HepG2 (cell line): ENCODE results near the gene FHIP2A. TPM values are rescaled to one million over a fixed set of nuclear protein-coding genes. Genes with fewer than 3 reads are reported as not detected.

ENCODE experiments used
- ATAC-seq: fragments of 200-7000 bp; cut with Tn5 transposase; 3 replicates; pipeline ENCODE4 v1.9.1; 2020; ENCODE audit warnings: mild to moderate bottlenecking, moderate library complexity
- BruUV-seq: library from RNA; stranded (reverse); fragments of 400-500 nt; replicated peaks from 2 replicates; lab custom pipeline; 2021; lab: Mats Ljungman, UMichigan
- CTCF ChIA-PET: fragments of 300-600 bp; formaldehyde crosslinking; extraction: SDS; loops from one replicate; lab custom pipeline; 2021; ENCODE audit warnings: low total read pairs, inconsistent platforms, low intra/inter-chr PET ratio; lab: Yijun Ruan, JAX
- POLR2A ChIA-PET: fragments of 350-600 bp; sonication (Branson Sonifier 250); formaldehyde crosslinking; loops from one replicate; lab custom pipeline; 2020; ENCODE audit warnings: antibody characterized with exemption, inconsistent platforms; lab: Yijun Ruan, JAX
- DNase-seq: peaks from one replicate; pipeline ENCODE4 v3.0.0-alpha.2; 2015; ENCODE audit warnings: low spot score
- FAIRE-seq: peaks from 3 replicates; lab custom pipeline; 2011; peaks lifted over from hg19 to GRCh38; lab: Jason Lieb, UNC
- H2AFZ ChIP-seq: one replicate; pipeline ENCODE4 v1.6.1; 2011; ENCODE audit warnings: low read length, inconsistent platforms
- H3K27ac ChIP-seq: fragments of 300-600 bp; 3 replicates; pipeline ENCODE4 v1.8.0; 2011; ENCODE audit warnings: mixed run types, mild to moderate bottlenecking, mixed read lengths, low read length, inconsistent platforms; ENCODE audit not compliant: insufficient read depth; ENCODE audit errors: extremely low read length
- H3K27me3 ChIP-seq, 2 experiments: fragments of 200-600 bp in 1 of 2; 2 replicates in 1 of 2; 3 replicates in 1 of 2; pipeline versions ENCODE4 v1.6.0 to v1.8.0; 2011; ENCODE audit warnings: low read length in 2 of 2, mild to moderate bottlenecking in 2 of 2, moderate library complexity in 2 of 2, inconsistent platforms in 1 of 2; ENCODE audit not compliant: insufficient read depth in 2 of 2, control insufficient read depth in 1 of 2
- H3K36me3 ChIP-seq, 2 experiments: fragments of 200-600 bp in 1 of 2; replicated peaks in 1 of 2; 2 replicates in 1 of 2; 3 replicates in 1 of 2; pipeline versions ENCODE4 v1.5.1 to v1.8.0; 2011; ENCODE audit warnings: low read length in 2 of 2, inconsistent platforms in 1 of 2; ENCODE audit not compliant: insufficient read depth in 2 of 2, control insufficient read depth in 1 of 2
- H3K4me1 ChIP-seq: 2 replicates; pipeline ENCODE4 v1.5.1; 2012; ENCODE audit warnings: low read length, inconsistent platforms; ENCODE audit not compliant: insufficient read depth
- H3K4me2 ChIP-seq: 2 replicates; pipeline ENCODE4 v1.6.0; 2011; ENCODE audit warnings: low read depth, low read length, inconsistent platforms
- H3K4me3 ChIP-seq, 3 experiments: fragments of 200-600 bp in 1 of 3; sonication (generic), shearing (Covaris generic) in 1 of 3; replicated peaks in 1 of 3; 2 replicates each; pipeline ENCODE4 v1.5.1; 2011 to 2016; ENCODE audit warnings: low read length in 3 of 3, inconsistent platforms in 2 of 3, low read depth in 2 of 3, mild to moderate bottlenecking in 2 of 3, control low read depth in 1 of 3, mixed read lengths in 1 of 3; ENCODE audit not compliant: insufficient read depth in 1 of 3
- H3K79me2 ChIP-seq: one replicate; pipeline ENCODE4 v1.6.1; 2011; ENCODE audit warnings: low read length, inconsistent platforms; ENCODE audit not compliant: insufficient read depth
- H3K9ac ChIP-seq: 2 replicates; pipeline ENCODE4 v1.6.0; 2011; ENCODE audit warnings: mild to moderate bottlenecking, low read depth, low read length, inconsistent platforms; ENCODE audit not compliant: insufficient read depth
- H3K9me3 ChIP-seq: 2 replicates; pipeline ENCODE4 v1.5.1; 2012; ENCODE audit warnings: mild to moderate bottlenecking, low read length
- H4K20me1 ChIP-seq: 2 replicates; pipeline ENCODE4 v1.6.0; 2011; ENCODE audit warnings: inconsistent platforms, mild to moderate bottlenecking, low read length, moderate library complexity; ENCODE audit not compliant: insufficient read depth
- DNMT3B ChIP-seq: conservative IDR thresholded peaks from 2 replicates; pipeline ENCODE4 v1.6.1; 2016; ENCODE audit warnings: missing biosample characterization, control low read depth
- KDM5B ChIP-seq: sonication (generic); formaldehyde crosslinking; IDR thresholded peaks from 2 replicates; pipeline ENCODE4 v1.4.0; 2020; ENCODE audit warnings: missing genetic modification reagents, mild to moderate bottlenecking, borderline replicate concordance
- MXD1 ChIP-seq: sonication (generic); formaldehyde crosslinking; IDR thresholded peaks from 2 replicates; pipeline ENCODE4 v1.4.0; 2020; ENCODE audit warnings: mild to moderate bottlenecking, missing genetic modification reagents
- PAX8 ChIP-seq: sonication (generic); formaldehyde crosslinking; IDR thresholded peaks from 2 replicates; pipeline ENCODE4 v1.8.0; 2022; ENCODE audit warnings: mild to moderate bottlenecking, missing genetic modification reagents, borderline replicate concordance
- RFX3 ChIP-seq: IDR thresholded peaks from 2 replicates; pipeline ENCODE4 v1.6.1; 2016; ENCODE audit warnings: missing biosample characterization, missing genetic modification reagents
- THAP11 ChIP-seq: IDR thresholded peaks from 2 replicates; pipeline ENCODE4 v1.6.1; 2016; ENCODE audit warnings: missing biosample characterization, missing genetic modification reagents
- ZBTB3 ChIP-seq: sonication (generic); formaldehyde crosslinking; IDR thresholded peaks from 2 replicates; pipeline ENCODE4 v1.4.0; 2020; ENCODE audit warnings: low read depth, mild to moderate bottlenecking, moderate library complexity, missing genetic modification reagents, borderline replicate concordance
- ZNF143 ChIP-seq: sonication (generic); formaldehyde crosslinking; IDR thresholded peaks from 2 replicates; pipeline ENCODE4 v1.4.0; 2020; ENCODE audit warnings: missing genetic modification reagents
- ZNF678 ChIP-seq: sonication (generic); formaldehyde crosslinking; IDR thresholded peaks from 2 replicates; pipeline ENCODE4 v1.4.0; 2020; ENCODE audit warnings: mild to moderate bottlenecking, missing genetic modification reagents
- ZNF788 ChIP-seq: sonication (generic); formaldehyde crosslinking; IDR thresholded peaks from 2 replicates; pipeline ENCODE4 v1.5.0; 2020; ENCODE audit warnings: mild to moderate bottlenecking, missing genetic modification reagents, borderline replicate concordance
- ZUFSP ChIP-seq: sonication (generic); formaldehyde crosslinking; IDR thresholded peaks from 2 replicates; pipeline ENCODE4 v1.9.0; 2021; ENCODE audit warnings: missing genetic modification reagents, mild to moderate bottlenecking, borderline replicate concordance
- WGBS: methylation state at CpG from one replicate; pipeline ENCODE4 v1.1.6; 2017; ENCODE audit warnings: low lambda C conversion rate; 5-methylcytosine and 5-hydroxymethylcytosine counted together
- in situ Hi-C: cut with HindIII; loops from 2 replicates; pipeline ENCODE4 v1.10.0; 2017; ENCODE audit warnings: low pct_unique_long_range_greater_than_20kb; ENCODE audit not compliant: extremely low pct_ligation_motif_present
- intact Hi-C: fragments of 100-400 bp; cut with micrococcal nuclease; formaldehyde crosslinking; loops from one replicate; pipeline ENCODE4 v1.10.0; 2022; ENCODE audit not compliant: unreplicated experiment
- polyA plus RNA-seq, 8 experiments: library from polyadenylated mRNA; depleted of rRNA in 3 of 8; stranded (reverse) in 7 of 8; unstranded in 1 of 8; fragments of >200 nt; fragmentation: Illumina TruSeq in 4 of 8; extraction: Trizol in 4 of 8; gene quantifications; 2 replicates each; pipeline versions ENCODE4 v1.2.1 to v1.2.3, GENCODE V29; 2011 to 2016; ENCODE audit warnings: low read depth in 4 of 8, missing spikeins in 1 of 8, mixed read lengths in 1 of 8; ENCODE audit not compliant: insufficient read depth in 1 of 8
- total RNA-seq, 5 experiments: library from RNA; depleted of rRNA; stranded (reverse); fragments of >200 nt; fragmentation: Illumina TruSeq; extraction: Trizol; gene quantifications; 2 replicates each; pipeline ENCODE4 v1.2.3, GENCODE V29; 2016; ENCODE audit warnings: low read depth in 1 of 5
- TF ChIP-seq, protein P1 (sequence below): IDR thresholded peaks from 2 replicates; pipeline ENCODE4 v1.6.1; 2016; ENCODE audit warnings: low read depth, control low read depth
- TF ChIP-seq, protein P2 (sequence below): IDR thresholded peaks from 2 replicates; pipeline ENCODE4 v1.6.1; 2016; ENCODE audit warnings: missing biosample characterization, missing genetic modification reagents, low read depth

Gene FHIP2A
- total and polyA plus RNA-seq, 2 of the 13 experiments (the other 11 are each of a cell fraction or from before 2014, with no cell fraction given), result 6.5 to 8.3 TPM

DNA sequence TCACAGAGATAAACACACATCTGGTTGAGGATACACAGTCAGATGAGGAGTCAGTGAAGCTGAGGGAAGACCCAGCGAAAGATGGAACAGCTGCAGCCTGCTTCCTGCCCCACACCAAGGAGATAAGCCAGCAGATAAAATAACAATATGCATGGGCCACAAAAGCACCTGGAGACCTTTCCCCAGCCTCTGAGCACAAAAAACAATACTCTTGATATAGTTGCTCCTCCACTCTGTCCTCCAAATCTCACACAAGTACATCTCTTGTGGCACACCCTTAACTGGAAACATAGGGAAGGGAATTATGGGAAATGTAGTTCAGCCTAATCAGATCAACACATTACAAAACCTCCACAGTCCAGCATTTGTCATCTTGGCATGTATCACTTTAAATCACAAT lies 9.7 kb upstream of the FHIP2A start:
- Histone ChIP-seq H4K20me1 (no peaks in the 10 kb centered on the region), H3K27ac (no peak overlapping the region), H3K4me1 (no peaks in the 10 kb centered on the region), H3K36me3 (no peaks in the 10 kb centered on the region), H3K9me3 (no peaks in the 10 kb centered on the region), H3K9ac (no peak overlapping the region), H3K79me2 (no peaks in the 10 kb centered on the region), H3K27me3 (no peaks in the 10 kb centered on the region), H3K4me3 (no peak overlapping the region), H2AFZ (no peak overlapping the region), H3K4me2 (no peak overlapping the region)
- in situ Hi-C loops (no loop called here), intact Hi-C loops (no loop called here)
- no peak for DNase-seq
- ChIA-PET CTCF (no interaction called here), POLR2A (no interaction called here)
- WGBS, result 50% methylated on average over 1 of the region's 1 CpG
- FAIRE-seq, result no peak
- BruUV-seq, result no TSS peak
- ATAC-seq, result no peak
- TF ChIP-seq, protein P1, sequence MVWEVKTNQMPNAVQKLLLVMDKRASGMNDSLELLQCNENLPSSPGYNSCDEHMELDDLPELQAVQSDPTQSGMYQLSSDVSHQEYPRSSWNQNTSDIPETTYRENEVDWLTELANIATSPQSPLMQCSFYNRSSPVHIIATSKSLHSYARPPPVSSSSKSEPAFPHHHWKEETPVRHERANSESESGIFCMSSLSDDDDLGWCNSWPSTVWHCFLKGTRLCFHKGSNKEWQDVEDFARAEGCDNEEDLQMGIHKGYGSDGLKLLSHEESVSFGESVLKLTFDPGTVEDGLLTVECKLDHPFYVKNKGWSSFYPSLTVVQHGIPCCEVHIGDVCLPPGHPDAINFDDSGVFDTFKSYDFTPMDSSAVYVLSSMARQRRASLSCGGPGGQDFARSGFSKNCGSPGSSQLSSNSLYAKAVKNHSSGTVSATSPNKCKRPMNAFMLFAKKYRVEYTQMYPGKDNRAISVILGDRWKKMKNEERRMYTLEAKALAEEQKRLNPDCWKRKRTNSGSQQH (CRISPR knock-in tag), result no peak
- no peak for TF ChIP-seq DNMT3B (CRISPR knock-in tag)
- TF ChIP-seq MXD1 (CRISPR knock-in tag), result no peak
- peak; percentile 84 for TF ChIP-seq THAP11 (CRISPR knock-in tag)
- TF ChIP-seq ZNF143 (CRISPR knock-in tag), result 0 out of 2 replicates have a peak, but pooled peaks have one; percentile 41

GRCh38 chr10:114815791-114816190 lies 5.8 kb upstream of the FHIP2A start:
- Histone ChIP-seq H3K9ac (no peak overlapping the region), H3K79me2 (no peaks in the 10 kb centered on the region), H3K27ac (no peak overlapping the region), H3K4me1 (no peaks in the 10 kb centered on the region), H2AFZ (no peak overlapping the region), H3K9me3 (no peaks in the 10 kb centered on the region), H4K20me1 (no peaks in the 10 kb centered on the region), H3K4me2 (no peak overlapping the region), H3K36me3 (no peaks in the 10 kb centered on the region), H3K4me3 (no peak overlapping the region), H3K27me3 (no peaks in the 10 kb centered on the region; a peak in 1 of 5 replicates)
- ChIA-PET POLR2A (no interaction called here), CTCF (no interaction called here)
- in situ Hi-C loops, result no loop called here
- DNase-seq (no peak), FAIRE-seq (no peak), ATAC-seq (no peak)
- BruUV-seq, result no TSS peak
- TF ChIP-seq RFX3 (CRISPR knock-in tag), result no peak
- TF ChIP-seq ZNF788, result no peak
- no peak for TF ChIP-seq PAX8 (CRISPR knock-in tag)
- no peak for TF ChIP-seq ZUFSP (CRISPR knock-in tag)
- TF ChIP-seq, protein P2, sequence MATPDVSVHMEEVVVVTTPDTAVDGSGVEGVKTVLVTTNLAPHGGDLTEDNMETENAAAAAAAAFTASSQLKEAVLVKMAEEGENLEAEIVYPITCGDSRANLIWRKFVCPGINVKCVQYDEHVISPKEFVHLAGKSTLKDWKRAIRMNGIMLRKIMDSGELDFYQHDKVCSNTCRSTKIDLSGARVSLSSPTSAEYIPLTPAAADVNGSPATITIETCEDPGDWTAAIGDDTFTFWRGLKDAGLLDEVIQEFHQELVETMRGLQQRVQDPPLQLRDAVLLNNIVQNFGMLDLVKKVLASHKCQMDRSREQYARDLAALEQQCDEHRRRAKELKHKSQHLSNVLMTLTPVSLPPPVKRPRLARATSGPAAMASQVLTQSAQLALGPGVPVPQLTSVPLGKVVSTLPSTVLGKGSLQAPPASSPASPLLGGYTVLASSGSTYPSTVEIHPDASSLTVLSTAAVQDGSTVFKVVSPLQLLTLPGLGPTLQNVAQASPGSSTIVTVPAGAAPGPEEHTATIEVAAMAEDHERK, result no peak
- TF ChIP-seq ZNF678, result no peak
- no peak for TF ChIP-seq KDM5B (CRISPR knock-in tag)
- TF ChIP-seq ZBTB3 (CRISPR knock-in tag), result no peak
- intact Hi-C loops, result no loop called here
- WGBS, result 41% methylated on average over 1 of the region's 1 CpG
